ENCODE results near the gene WDR4.

DNA sequence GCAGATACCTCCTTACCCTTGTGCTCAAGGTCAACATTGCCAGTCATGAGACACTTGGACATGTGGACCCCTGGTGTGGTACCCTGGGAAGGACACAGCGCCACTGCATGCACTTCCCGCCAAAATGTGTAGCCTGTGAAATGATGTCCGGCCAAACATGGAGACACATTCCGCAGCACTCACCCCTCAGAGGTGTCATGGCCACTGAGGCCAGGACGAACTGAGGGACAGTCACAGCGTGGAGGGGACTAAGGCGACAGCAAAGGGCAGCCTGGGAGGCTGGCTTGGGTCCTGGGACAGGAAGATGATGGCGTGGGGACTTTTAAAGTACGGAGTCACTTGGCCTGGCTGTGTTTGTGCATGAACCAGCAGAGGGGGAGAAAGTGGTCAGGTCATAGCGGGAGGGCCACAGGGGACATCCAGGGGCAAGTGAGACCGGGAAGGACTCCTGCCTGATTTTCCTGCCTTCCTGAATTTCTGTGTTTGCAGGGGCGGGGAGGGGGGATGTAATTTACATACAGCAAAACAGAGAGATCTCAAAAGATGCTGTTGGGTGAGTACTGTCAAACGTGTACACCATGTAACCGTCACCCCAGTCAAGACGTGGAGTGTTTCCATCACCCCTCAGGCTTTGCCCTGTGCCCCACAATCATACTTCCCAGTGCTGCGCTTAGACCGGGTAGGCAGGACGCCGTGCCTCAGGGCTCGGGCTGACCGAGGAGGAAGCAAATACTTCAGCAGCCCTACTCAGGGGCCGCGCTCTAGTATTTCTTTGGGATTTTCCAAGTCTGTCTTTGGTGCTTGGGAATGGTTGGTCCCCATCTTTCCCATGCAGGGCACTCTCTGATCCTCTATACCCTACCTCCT, 45.2 kb downstream of the WDR4 start:
- no peak for TF ChIP-seq YY1 (IDR thresholded peaks at IDR 0.05; ENCODE audit: insufficient read depth, insufficient read length)
- TF ChIP-seq SUZ12 (IDR thresholded peaks at IDR 0.05; ENCODE audit: extremely low read depth, insufficient read depth, insufficient read length), result no peak
